ENCODE results near the gene NOD2.

NOD2 gene

GRCh38 chr16:50752471-50753235 lies 59.2 kb downstream of the NOD2 start:
- no peak for DNase-seq (ENCODE audit: low read depth)

GRCh38 chr16:50756473-50756872 lies 63.1 kb downstream of the NOD2 start:
- peak; percentile 38 for DNase-seq (ENCODE audit: low read depth)
- Histone ChIP-seq H3K4me3 (ENCODE audit: low read length) (no peak overlapping the region), H3K36me3 (ENCODE audit: control insufficient read depth, insufficient read depth, low read length, severe bottlenecking) (peaks cover 55% of the 10 kb centered on the region), H3K4me1 (ENCODE audit: control insufficient read depth, insufficient read depth, low read length) (no peaks in the 10 kb centered on the region), H3K9ac (ENCODE audit: low read length) (no peak overlapping the region), H3K9me3 (ENCODE audit: control insufficient read depth, low read length) (no peaks in the 10 kb centered on the region), H3K27me3 (replicated peaks; ENCODE audit: control insufficient read depth, insufficient read depth, low read length) (no peaks in the 10 kb centered on the region)

More at GRCh38 chr16:50752471-50753235, 59.2 kb downstream of the NOD2 start:
- Histone ChIP-seq H3K9ac (ENCODE audit: low read length) (no peak overlapping the region), H3K4me3 (ENCODE audit: low read length) (no peak overlapping the region), H3K4me1 (ENCODE audit: control insufficient read depth, insufficient read depth, low read length) (no peaks in the 10 kb centered on the region), H3K36me3 (ENCODE audit: control insufficient read depth, insufficient read depth, low read length, severe bottlenecking) (peaks cover 61% of the 10 kb centered on the region), H3K27me3 (replicated peaks; ENCODE audit: control insufficient read depth, insufficient read depth, low read length) (no peaks in the 10 kb centered on the region), H3K9me3 (ENCODE audit: control insufficient read depth, low read length) (no peaks in the 10 kb centered on the region)

- no peak overlapping the region for H3K4me3 ChIP-seq (ENCODE audit: low read length)
- peaks cover 11% of the 10 kb centered on the region for H3K4me1 ChIP-seq (ENCODE audit: control insufficient read depth, insufficient read depth, low read length)
- no peak overlapping the region for H3K9ac ChIP-seq (ENCODE audit: low read length)
- H3K36me3 ChIP-seq (ENCODE audit: control insufficient read depth, insufficient read depth, low read length, severe bottlenecking): peaks cover 20% of the 10 kb centered on the region
- H3K27me3 ChIP-seq (replicated peaks; ENCODE audit: control insufficient read depth, insufficient read depth, low read length): no peaks in the 10 kb centered on the region
- no peak for DNase-seq (ENCODE audit: low read depth)
- peaks cover 6% of the 10 kb centered on the region for H3K9me3 ChIP-seq (ENCODE audit: control insufficient read depth, low read length)
These were observed 67.9 kb downstream of the NOD2 start for GRCh38 chr16:50761267-50761666.

GRCh38 chr16:50762241-50762640 lies 68.8 kb downstream of the NOD2 start:
- DNase-seq (ENCODE audit: low read depth): no peak
- H3K4me1 ChIP-seq (ENCODE audit: control insufficient read depth, insufficient read depth, low read length): peaks cover 11% of the 10 kb centered on the region
- peaks cover 9% of the 10 kb centered on the region for H3K9me3 ChIP-seq (ENCODE audit: control insufficient read depth, low read length)
- H3K36me3 ChIP-seq (ENCODE audit: control insufficient read depth, insufficient read depth, low read length, severe bottlenecking): peaks cover 28% of the 10 kb centered on the region
- H3K4me3 ChIP-seq (ENCODE audit: low read length): no peak overlapping the region
- no peaks in the 10 kb centered on the region for H3K27me3 ChIP-seq (replicated peaks; ENCODE audit: control insufficient read depth, insufficient read depth, low read length)
- no peak overlapping the region for H3K9ac ChIP-seq (ENCODE audit: low read length)

- Histone ChIP-seq H3K27me3 (replicated peaks; ENCODE audit: control insufficient read depth, insufficient read depth, low read length) (no peaks in the 10 kb centered on the region), H3K36me3 (ENCODE audit: control insufficient read depth, insufficient read depth, low read length, severe bottlenecking) (peaks cover 30% of the 10 kb centered on the region), H3K4me3 (ENCODE audit: low read length) (no peak overlapping the region), H3K4me1 (ENCODE audit: control insufficient read depth, insufficient read depth, low read length) (peaks cover 11% of the 10 kb centered on the region), H3K9ac (ENCODE audit: low read length) (no peak overlapping the region), H3K9me3 (ENCODE audit: control insufficient read depth, low read length) (peaks cover 9% of the 10 kb centered on the region)
- peak; percentile 29 for DNase-seq (ENCODE audit: low read depth)
These were observed 69.8 kb downstream of the NOD2 start for GRCh38 chr16:50763211-50763610.

- peaks cover 35% of the 10 kb centered on the region for H3K36me3 ChIP-seq (ENCODE audit: control insufficient read depth, insufficient read depth, low read length, severe bottlenecking)
- peaks cover 11% of the 10 kb centered on the region for H3K4me1 ChIP-seq (ENCODE audit: control insufficient read depth, insufficient read depth, low read length)
These were observed 71.9 kb downstream of the NOD2 start for GRCh38 chr16:50765260-50765659.

GRCh38 chr16:50765861-50766260 lies 72.5 kb downstream of the NOD2 start:
- Histone ChIP-seq H3K9me3 (ENCODE audit: control insufficient read depth, low read length) (peaks cover 9% of the 10 kb centered on the region), H3K9ac (ENCODE audit: low read length) (no peak overlapping the region), H3K36me3 (ENCODE audit: control insufficient read depth, insufficient read depth, low read length, severe bottlenecking) (peaks cover 35% of the 10 kb centered on the region), H3K4me1 (ENCODE audit: control insufficient read depth, insufficient read depth, low read length) (peaks cover 13% of the 10 kb centered on the region), H3K4me3 (ENCODE audit: low read length) (no peak overlapping the region), H3K27me3 (replicated peaks; ENCODE audit: control insufficient read depth, insufficient read depth, low read length) (no peaks in the 10 kb centered on the region)
- DNase-seq (ENCODE audit: low read depth): no peak

More at GRCh38 chr16:50765260-50765659, 71.9 kb downstream of the NOD2 start:
- no peak overlapping the region for H3K4me3 ChIP-seq (ENCODE audit: low read length)
- no peak overlapping the region for H3K9ac ChIP-seq (ENCODE audit: low read length)
- H3K9me3 ChIP-seq (ENCODE audit: control insufficient read depth, low read length): peaks cover 9% of the 10 kb centered on the region
- no peaks in the 10 kb centered on the region for H3K27me3 ChIP-seq (replicated peaks; ENCODE audit: control insufficient read depth, insufficient read depth, low read length)
- DNase-seq (ENCODE audit: low read depth): no peak

GRCh38 chr16:50767197-50767596 lies 73.8 kb downstream of the NOD2 start:
- DNase-seq (ENCODE audit: low read depth): no peak
- no peak overlapping the region for H3K4me3 ChIP-seq (ENCODE audit: low read length)
- H3K4me1 ChIP-seq (ENCODE audit: control insufficient read depth, insufficient read depth, low read length): peaks cover 20% of the 10 kb centered on the region
- H3K9ac ChIP-seq (ENCODE audit: low read length): no peak overlapping the region
- H3K9me3 ChIP-seq (ENCODE audit: control insufficient read depth, low read length): peaks cover 9% of the 10 kb centered on the region
- H3K27me3 ChIP-seq (replicated peaks; ENCODE audit: control insufficient read depth, insufficient read depth, low read length): no peaks in the 10 kb centered on the region
- H3K36me3 ChIP-seq (ENCODE audit: control insufficient read depth, insufficient read depth, low read length, severe bottlenecking): peaks cover 35% of the 10 kb centered on the region

- peaks cover 3% of the 10 kb centered on the region for H3K9me3 ChIP-seq (ENCODE audit: control insufficient read depth, low read length)
- H3K4me3 ChIP-seq (ENCODE audit: low read length): peak overlapping the region; percentile 39
- peaks cover 28% of the 10 kb centered on the region for H3K36me3 ChIP-seq (ENCODE audit: control insufficient read depth, insufficient read depth, low read length, severe bottlenecking)
- no peaks in the 10 kb centered on the region for H3K27me3 ChIP-seq (replicated peaks; ENCODE audit: control insufficient read depth, insufficient read depth, low read length)
- H3K9ac ChIP-seq (ENCODE audit: low read length): no peak overlapping the region
- H3K4me1 ChIP-seq (ENCODE audit: control insufficient read depth, insufficient read depth, low read length): peaks cover 8% of the 10 kb centered on the region
- peak; percentile 41 for DNase-seq (ENCODE audit: low read depth)
These were observed 78.0 kb downstream of the NOD2 start for GRCh38 chr16:50771366-50771765.

GRCh38 chr16:50774405-50774804 lies 81.0 kb downstream of the NOD2 start:
- H3K9me3 ChIP-seq (ENCODE audit: control insufficient read depth, low read length): no peaks in the 10 kb centered on the region
- H3K36me3 ChIP-seq (ENCODE audit: control insufficient read depth, insufficient read depth, low read length, severe bottlenecking): peaks cover 25% of the 10 kb centered on the region
- no peak for DNase-seq (ENCODE audit: low read depth)
- H3K4me1 ChIP-seq (ENCODE audit: control insufficient read depth, insufficient read depth, low read length): peaks cover 8% of the 10 kb centered on the region
- H3K9ac ChIP-seq (ENCODE audit: low read length): no peak overlapping the region
- H3K4me3 ChIP-seq (ENCODE audit: low read length): no peak overlapping the region
- H3K27me3 ChIP-seq (replicated peaks; ENCODE audit: control insufficient read depth, insufficient read depth, low read length): no peaks in the 10 kb centered on the region

GRCh38 chr16:50774960-50775359 lies 81.6 kb downstream of the NOD2 start:
- no peak overlapping the region for H3K4me3 ChIP-seq (ENCODE audit: low read length)
- no peak for DNase-seq (ENCODE audit: low read depth)
- H3K9me3 ChIP-seq (ENCODE audit: control insufficient read depth, low read length): no peaks in the 10 kb centered on the region
- no peak overlapping the region for H3K9ac ChIP-seq (ENCODE audit: low read length)
- H3K36me3 ChIP-seq (ENCODE audit: control insufficient read depth, insufficient read depth, low read length, severe bottlenecking): peaks cover 25% of the 10 kb centered on the region
- peaks cover 8% of the 10 kb centered on the region for H3K4me1 ChIP-seq (ENCODE audit: control insufficient read depth, insufficient read depth, low read length)
- H3K27me3 ChIP-seq (replicated peaks; ENCODE audit: control insufficient read depth, insufficient read depth, low read length): no peaks in the 10 kb centered on the region

GRCh38 chr16:50776037-50776436 lies 82.6 kb downstream of the NOD2 start:
- Histone ChIP-seq H3K9ac (ENCODE audit: low read length) (no peak overlapping the region), H3K9me3 (ENCODE audit: control insufficient read depth, low read length) (no peaks in the 10 kb centered on the region), H3K4me1 (ENCODE audit: control insufficient read depth, insufficient read depth, low read length) (peaks cover 5% of the 10 kb centered on the region), H3K36me3 (ENCODE audit: control insufficient read depth, insufficient read depth, low read length, severe bottlenecking) (peaks cover 34% of the 10 kb centered on the region), H3K4me3 (ENCODE audit: low read length) (no peak overlapping the region), H3K27me3 (replicated peaks; ENCODE audit: control insufficient read depth, insufficient read depth, low read length) (no peaks in the 10 kb centered on the region)
- DNase-seq (ENCODE audit: low read depth): no peak
